Measurements from ENCODE around the gene ARHGAP4.

Gene ARHGAP4

DNA sequence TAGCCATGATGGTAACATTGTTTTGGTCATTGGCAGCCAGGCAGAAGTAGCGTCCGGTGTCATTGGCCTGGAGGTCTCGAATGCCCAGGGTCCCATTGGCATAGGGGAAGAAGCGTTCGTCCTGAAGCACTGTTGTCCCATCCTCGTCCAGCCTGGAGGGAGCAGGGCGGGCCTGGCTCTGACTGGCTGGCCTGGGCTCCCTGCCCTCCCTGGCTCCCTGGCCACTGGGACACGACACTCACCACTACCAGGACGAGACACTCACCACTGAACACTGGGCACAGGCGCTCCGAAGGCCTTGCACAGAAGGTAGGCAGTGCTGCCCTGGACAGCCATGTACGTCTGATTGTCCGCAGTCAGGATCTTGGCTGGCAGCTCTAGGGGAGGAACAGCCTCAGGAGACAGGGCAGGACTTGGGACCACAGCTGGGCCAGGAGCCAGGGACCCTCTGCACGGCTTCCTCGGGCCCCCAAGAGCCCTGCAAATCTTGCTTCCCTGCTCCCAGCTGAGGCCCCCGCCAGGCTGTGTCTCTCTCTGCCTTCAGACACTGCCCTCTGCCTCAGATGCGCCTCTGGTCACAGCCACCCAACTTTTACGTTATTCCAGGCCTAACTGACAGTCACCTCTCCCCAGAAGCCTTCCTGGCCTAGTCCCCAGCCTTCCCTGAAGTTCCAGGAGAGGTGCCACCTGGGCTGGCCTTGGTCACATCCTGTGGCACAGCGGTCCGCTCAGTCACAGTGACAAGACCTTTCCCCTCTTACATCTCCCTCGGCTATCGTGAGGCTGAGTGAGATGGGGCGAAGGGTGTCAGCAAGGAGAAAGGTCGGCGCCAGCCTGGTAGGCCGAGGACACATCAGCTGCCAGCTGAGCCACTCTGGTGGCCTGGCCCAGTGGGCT lies 57.2 kb downstream of the ARHGAP4 start:
- peaks cover 5% of the 10 kb centered on the region for H3K36me3 Mint-ChIP-seq
- H3K27ac Mint-ChIP-seq = no peak overlapping the region
- ATAC-seq = no peak
- no peak for DNase-seq (ENCODE audit: low spot score in 2 of 2)
- H3K4me1 Mint-ChIP-seq = peaks cover 8% of the 10 kb centered on the region
- no peaks in the 10 kb centered on the region for H3K9me3 Mint-ChIP-seq
- H3K4me3 Mint-ChIP-seq = no peak overlapping the region

DNA sequence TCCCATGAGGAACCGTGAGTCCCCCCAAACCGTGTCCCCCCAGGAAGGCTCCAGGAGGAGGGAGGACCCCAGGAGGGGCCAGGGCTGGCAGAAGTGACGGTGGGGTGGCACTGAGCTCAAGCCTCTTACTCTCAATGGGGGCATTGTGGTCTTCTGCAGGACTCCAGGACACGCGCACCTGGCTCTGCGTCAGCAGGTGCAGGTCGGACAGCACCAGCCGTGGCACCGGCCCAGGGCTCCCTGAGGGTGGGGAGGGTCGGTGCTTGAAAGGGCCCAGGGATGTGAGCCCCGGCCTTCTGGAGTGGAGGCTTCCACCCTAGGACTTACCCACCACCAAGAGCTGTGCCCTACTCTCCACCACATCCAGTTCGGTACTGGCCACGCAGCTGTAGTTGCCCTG lies 58.4 kb downstream of the ARHGAP4 start:
- no peak for ATAC-seq
- DNase-seq (ENCODE audit: low spot score in 2 of 2) = no peak
- H3K36me3 Mint-ChIP-seq = peaks cover 4% of the 10 kb centered on the region
- H3K9me3 Mint-ChIP-seq = no peaks in the 10 kb centered on the region
- no peak overlapping the region for H3K27ac Mint-ChIP-seq
- H3K4me1 Mint-ChIP-seq = peaks cover 6% of the 10 kb centered on the region
- H3K4me3 Mint-ChIP-seq = no peak overlapping the region

DNA sequence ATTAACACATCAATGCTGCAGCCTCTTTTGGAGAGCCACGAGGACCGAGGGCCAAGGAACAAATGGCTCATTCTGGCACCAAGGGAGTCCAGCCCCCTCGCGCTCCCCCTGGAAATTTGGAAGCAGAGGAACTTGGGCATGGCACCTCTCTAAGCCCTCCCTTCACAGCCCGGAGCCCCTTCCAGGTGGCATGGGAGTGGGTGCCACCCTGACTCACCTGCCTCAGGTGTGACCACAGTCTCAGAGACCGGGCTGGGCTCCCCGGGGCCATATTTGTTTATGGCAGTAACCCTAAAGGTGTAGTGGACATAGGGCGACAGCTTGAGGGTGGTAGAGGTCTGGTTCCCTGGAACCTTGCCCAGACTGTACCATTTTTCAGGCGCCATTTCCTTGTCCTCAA lies 58.9 kb downstream of the ARHGAP4 start:
- Mint-ChIP-seq H3K36me3 (no peaks in the 10 kb centered on the region), H3K27ac (no peak overlapping the region), H3K4me1 (peaks cover under 1% of the 10 kb centered on the region), H3K4me3 (no peak overlapping the region), H3K9me3 (no peaks in the 10 kb centered on the region)
- ATAC-seq = no peak
- DNase-seq (ENCODE audit: low spot score in 2 of 2) = no peak

DNA sequence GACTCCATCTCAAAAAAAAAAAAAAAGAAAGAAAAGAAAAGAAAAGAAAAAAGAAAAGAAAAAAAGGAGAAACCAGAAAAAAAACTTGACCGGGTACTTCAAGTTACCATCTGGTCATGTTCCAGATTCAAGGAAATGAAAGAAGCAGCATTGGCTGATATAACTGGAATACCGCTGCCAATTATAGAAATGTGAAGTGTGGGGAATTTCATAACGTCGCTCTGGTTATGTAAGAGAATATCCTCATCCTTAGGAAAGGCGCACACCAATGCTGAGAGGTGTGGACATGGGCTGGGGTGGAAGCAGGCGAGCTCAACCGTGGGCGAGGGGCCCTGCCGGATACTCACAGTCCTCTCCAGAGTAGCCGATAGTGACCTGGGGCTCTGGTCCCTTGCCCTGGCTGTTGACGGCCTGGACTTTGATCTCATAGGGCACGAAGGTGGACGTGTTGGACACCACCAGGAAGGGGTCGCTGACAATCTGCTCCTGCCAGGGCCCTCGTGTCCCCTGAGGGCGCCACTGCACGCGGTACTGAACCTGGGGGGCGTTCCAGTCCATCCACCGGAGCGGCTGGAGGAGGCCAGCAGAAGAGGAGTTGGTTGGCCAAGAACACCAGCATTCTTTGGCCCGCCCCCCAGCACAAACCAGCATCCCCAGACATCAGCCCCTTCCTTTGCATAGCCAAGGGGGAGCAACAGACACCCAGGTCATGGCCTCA lies 59.6 kb downstream of the ARHGAP4 start:
- no peaks in the 10 kb centered on the region for H3K36me3 Mint-ChIP-seq
- no peak overlapping the region for H3K4me3 Mint-ChIP-seq
- H3K4me1 Mint-ChIP-seq = no peaks in the 10 kb centered on the region
- no peak for ATAC-seq
- no peak overlapping the region for H3K27ac Mint-ChIP-seq
- no peak for DNase-seq (ENCODE audit: low spot score in 2 of 2)
- H3K9me3 Mint-ChIP-seq = no peaks in the 10 kb centered on the region

DNA sequence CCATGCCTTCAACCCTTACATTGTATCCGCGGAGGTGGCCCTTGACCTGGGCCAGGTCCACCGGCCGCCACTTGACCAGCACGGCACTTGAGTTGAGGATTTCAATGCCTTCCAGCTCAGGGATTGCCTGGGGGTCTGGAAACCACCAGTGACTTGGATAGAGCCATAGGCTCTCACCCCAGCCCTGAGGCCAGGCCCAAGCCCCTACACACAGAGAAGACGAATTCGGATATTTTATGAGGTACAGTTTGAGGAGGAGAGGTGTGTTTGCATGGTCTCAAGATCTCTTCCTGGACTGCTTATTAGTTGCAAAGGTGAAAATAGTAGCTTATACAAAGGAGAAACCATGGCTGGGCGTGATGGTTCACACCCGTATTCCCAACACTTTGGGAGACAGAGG lies 60.4 kb downstream of the ARHGAP4 start:
- Mint-ChIP-seq H3K36me3 (no peaks in the 10 kb centered on the region), H3K4me3 (no peak overlapping the region), H3K9me3 (no peaks in the 10 kb centered on the region), H3K4me1 (no peaks in the 10 kb centered on the region), H3K27ac (no peak overlapping the region)
- DNase-seq (ENCODE audit: low spot score in 2 of 2) = no peak
- no peak for ATAC-seq

DNA sequence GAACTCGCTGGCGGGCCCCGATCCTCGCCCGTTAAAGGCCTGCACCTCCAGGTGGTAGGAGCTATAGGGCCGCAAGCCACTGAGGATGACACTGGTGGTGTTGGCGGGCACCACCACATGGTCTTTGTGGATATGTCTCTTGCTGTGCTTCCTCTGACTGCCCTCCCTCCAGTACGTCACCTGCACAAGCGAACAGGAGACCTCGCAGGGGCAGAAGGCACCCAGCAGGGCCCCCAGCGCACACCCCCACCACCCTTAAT lies 60.8 kb downstream of the ARHGAP4 start:
- H3K4me1 Mint-ChIP-seq = no peaks in the 10 kb centered on the region
- ATAC-seq = no peak
- H3K36me3 Mint-ChIP-seq = no peaks in the 10 kb centered on the region
- no peak for DNase-seq (ENCODE audit: low spot score in 2 of 2)
- no peak overlapping the region for H3K4me3 Mint-ChIP-seq
- H3K9me3 Mint-ChIP-seq = no peaks in the 10 kb centered on the region
- H3K27ac Mint-ChIP-seq = no peak overlapping the region

DNA sequence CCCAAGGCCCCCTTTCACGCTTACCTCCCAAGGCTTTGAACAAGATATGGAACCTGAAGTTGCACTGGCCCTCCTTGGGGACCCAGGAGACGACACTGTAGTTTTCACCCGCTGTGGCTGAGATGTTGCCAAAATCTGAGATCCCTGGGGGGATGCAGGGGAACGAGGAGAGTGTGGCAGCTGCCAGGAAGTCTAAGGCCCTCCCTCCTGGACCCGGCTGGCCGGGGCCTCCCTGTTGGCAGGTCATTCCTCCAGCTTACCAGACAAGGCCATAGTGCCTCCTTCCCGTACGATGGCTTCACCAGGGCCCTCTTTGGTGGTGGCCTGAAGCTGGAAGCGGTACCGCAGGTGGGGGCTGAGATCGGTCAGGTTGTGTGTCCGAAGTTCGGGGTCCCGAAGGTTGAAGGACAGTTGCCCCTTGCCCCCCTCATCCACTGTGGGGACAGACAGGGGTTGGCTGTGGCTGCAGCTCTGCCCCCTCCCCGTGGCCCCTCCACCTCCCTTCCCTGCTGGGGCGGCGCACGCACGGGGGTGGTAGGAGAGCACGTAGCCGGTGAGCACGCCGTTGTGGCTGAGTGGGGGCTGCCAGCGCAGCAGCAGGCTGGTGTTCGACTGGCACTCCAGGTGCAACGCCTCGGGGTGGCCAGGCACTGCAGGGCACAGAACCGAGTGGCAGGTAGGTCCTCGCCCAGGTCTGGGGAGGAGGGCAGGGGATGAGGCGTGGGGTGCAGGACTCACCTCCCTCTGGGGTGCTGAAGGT lies 61.3 kb downstream of the ARHGAP4 start:
- ATAC-seq (no peak), DNase-seq (ENCODE audit: low spot score in 2 of 2) (no peak)
- Mint-ChIP-seq H3K27ac (no peak overlapping the region), H3K9me3 (no peaks in the 10 kb centered on the region), H3K4me1 (no peaks in the 10 kb centered on the region), H3K4me3 (no peak overlapping the region), H3K36me3 (no peaks in the 10 kb centered on the region)

DNA sequence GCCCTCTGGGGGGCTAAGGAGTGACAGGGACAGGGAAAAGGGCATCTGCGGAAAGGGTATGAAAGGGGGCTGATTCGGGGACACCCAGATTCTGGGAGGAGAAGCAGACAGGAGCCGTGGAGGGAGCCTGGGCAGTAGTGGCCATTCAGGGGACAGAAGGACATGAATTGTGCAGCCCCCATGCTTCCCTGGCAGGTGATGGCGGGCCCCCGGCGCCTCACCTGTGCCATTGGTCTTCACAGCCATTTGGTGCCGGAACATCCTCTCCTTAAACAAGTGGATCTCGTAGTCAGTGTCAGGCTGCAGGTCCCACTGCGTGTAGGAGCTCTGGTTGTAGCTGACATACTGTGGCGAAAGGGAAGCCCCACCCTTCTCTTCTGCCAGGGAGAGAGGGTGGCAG lies 62.0 kb downstream of the ARHGAP4 start:
- Mint-ChIP-seq H3K4me1 (no peaks in the 10 kb centered on the region), H3K27ac (no peak overlapping the region), H3K4me3 (no peak overlapping the region), H3K9me3 (no peaks in the 10 kb centered on the region), H3K36me3 (no peaks in the 10 kb centered on the region)
- no peak for DNase-seq (ENCODE audit: low spot score in 2 of 2)
- ATAC-seq = no peak

DNA sequence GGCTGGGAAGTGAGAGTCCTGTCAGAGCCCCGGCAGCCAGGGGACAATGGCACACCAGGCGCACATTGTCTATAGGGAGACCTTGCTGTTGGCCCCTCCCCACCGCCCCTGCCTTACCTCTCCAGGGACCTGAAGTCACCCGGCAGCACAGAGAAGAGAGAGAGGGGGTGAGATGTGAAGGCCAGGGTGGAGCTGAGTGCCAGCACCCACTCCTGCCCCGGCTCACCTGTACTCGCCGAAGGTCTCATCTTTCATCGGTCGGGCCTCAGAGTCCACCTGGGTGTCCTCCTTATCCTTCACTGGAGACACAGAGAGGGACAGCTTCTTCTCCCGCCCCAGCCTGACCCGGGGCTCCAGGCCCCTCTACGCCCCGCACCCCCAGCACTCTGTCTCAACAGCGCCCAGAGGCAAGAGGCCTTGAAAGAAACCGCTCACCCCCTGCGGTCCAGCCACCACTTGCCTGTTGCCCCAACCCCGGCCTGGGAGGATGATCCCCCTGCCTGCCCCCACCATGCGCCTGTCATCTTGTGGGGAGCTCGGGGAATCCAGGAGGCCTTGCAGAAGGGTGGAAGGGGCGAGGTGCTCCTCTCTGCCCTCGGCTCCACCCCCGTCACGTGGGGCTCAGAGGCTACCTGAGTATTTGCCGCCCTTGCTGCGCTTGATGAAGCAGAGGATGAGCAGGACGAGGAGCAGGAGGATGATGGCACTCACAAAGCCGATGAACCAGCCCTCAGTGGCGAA lies 62.6 kb downstream of the ARHGAP4 start:
- no peak overlapping the region for H3K4me3 Mint-ChIP-seq
- H3K4me1 Mint-ChIP-seq = no peaks in the 10 kb centered on the region
- H3K36me3 Mint-ChIP-seq = no peaks in the 10 kb centered on the region
- ATAC-seq (no peak), DNase-seq (ENCODE audit: low spot score in 2 of 2) (no peak)
- no peaks in the 10 kb centered on the region for H3K9me3 Mint-ChIP-seq
- H3K27ac Mint-ChIP-seq = no peak overlapping the region

DNA sequence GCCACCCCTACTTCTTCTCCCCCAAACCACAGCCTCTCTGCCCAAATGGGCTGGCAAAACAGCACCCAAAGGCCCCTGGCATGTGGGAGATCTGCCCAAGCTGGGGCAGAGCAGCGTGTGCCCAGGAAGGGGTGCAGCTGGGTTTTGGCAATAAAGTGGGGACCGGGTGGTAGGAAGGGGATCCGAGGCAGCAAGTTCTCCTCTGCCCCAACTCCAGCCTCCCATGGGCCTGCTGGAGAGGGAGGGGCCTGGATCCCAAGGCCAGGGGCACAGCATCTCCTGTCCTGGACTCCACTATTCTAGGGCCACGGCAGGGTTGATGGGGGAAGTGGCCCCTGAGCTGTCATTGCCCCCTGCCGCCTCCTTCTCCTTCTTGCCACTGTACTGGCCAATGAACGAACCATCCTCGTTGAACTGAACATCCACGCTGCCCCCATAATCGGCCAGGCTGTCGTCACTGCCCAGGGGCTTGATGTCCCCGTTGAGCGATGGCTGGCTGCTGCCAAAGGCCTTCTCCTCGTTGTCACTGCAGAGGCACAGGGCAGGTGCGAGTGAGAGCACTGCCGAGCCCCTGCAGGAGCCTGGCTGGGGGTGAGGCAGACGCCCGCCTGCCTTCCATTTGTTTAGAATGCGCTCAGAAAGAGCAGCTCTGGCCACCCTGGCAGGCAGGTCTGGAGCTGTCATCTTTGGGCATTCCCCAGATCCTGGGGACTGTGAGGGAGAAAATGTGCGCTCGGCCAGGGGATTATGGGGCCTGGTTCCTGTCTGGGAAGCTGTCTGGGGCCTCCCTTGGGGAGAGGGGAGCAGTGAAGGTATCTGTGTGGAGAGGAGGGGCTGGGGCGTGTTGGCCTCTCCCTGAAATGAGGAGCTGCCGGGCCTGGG lies 63.5 kb downstream of the ARHGAP4 start:
- H3K4me1 Mint-ChIP-seq = peaks cover 2% of the 10 kb centered on the region
- ATAC-seq = no peak
- no peaks in the 10 kb centered on the region for H3K9me3 Mint-ChIP-seq
- H3K36me3 Mint-ChIP-seq = no peaks in the 10 kb centered on the region
- no peak overlapping the region for H3K27ac Mint-ChIP-seq
- no peak overlapping the region for H3K4me3 Mint-ChIP-seq
- DNase-seq (ENCODE audit: low spot score in 2 of 2) = no peak

DNA sequence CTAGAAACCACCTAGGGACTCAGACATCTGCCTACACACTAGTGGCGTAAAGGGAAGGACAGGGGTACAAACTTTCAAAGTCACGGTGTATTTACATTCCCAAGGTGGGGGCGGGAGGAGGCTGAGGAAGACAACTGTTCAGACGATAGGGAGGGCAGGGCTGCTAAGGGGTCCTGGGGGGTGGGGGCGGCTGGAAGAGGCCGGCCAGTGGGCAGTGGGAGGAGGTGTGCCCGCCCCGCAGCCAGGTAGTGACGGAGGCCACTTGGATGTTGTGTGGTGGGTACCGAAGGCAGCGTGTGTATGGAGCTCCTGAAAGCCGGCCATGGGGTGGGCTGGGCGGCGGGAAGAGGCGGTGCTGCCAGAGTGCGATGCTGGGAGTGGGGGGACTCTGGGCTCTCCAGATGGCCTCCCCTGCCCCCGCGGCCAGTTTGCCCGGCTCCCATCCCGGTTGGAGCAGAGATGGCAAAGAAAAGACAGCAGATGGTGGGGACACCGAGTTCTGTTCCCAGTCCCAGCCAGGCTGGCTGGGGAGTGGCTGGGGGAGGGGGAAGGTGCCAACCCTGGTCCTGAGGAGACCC lies 64.2 kb downstream of the ARHGAP4 start:
- DNase-seq (ENCODE audit: low spot score in 2 of 2) (no peak), ATAC-seq (no peak)
- Mint-ChIP-seq H3K36me3 (no peaks in the 10 kb centered on the region), H3K9me3 (no peaks in the 10 kb centered on the region), H3K27ac (no peak overlapping the region), H3K4me3 (no peak overlapping the region), H3K4me1 (peaks cover 10% of the 10 kb centered on the region)

DNA sequence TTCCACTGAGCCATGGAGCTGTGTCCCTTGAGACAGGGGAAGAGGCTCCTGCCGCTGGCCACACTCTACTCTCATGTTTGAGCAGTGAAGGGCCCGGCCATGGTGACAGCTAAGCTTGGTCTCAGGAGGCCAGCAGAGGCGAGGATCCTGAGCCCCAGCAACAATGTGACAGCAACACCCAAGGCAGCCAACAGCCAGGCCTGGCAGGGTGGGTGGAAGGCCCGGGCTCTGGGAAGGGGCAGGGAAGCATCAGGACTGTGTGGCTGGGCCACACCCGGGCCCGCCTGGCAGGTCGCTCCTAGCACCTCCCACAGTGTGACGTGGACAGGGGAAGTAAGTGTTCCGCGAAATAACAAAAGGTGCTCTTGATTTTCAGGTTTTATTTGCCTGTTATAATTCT lies 64.9 kb downstream of the ARHGAP4 start:
- H3K36me3 Mint-ChIP-seq = no peaks in the 10 kb centered on the region
- H3K27ac Mint-ChIP-seq = no peak overlapping the region
- DNase-seq (ENCODE audit: low spot score in 2 of 2) (no peak), ATAC-seq (no peak)
- no peaks in the 10 kb centered on the region for H3K9me3 Mint-ChIP-seq
- peaks cover 11% of the 10 kb centered on the region for H3K4me1 Mint-ChIP-seq
- H3K4me3 Mint-ChIP-seq = no peak overlapping the region

Data from stimulated activated effector memory CD8-positive, alpha-beta T cell treated with anti-CD3 and anti-CD28 coated beads, Interleukin-12 subunit alpha, Interleukin-12 subunit beta, amount 100 ng/mL, for 72 hours (primary cell).